IMR-90 (cell line): ENCODE measurements around the gene DYSF. TPM values are rescaled to one million over a fixed set of nuclear protein-coding genes. Genes with fewer than 3 reads are reported as not detected.

Source experiments
- ATAC-seq: fragments of 200-7000 bp; cut with Tn5 transposase; 2 replicates; pipeline ENCODE4 v1.9.1; 2020; ENCODE audit warnings: low read depth, mild to moderate bottlenecking, moderate library complexity
- BruUV-seq: library from RNA; stranded (reverse); fragments of 400-500 nt; replicated peaks from 2 replicates; lab custom pipeline; 2021; lab: Mats Ljungman, UMichigan
- CTCF ChIA-PET: fragments of 300-600 bp; formaldehyde crosslinking; extraction: SDS; loops from one replicate; lab custom pipeline; 2021; ENCODE audit warnings: antibody characterized with exemption; lab: Yijun Ruan, JAX
- POLR2A ChIA-PET: fragments of 300-600 bp; sonication (Branson Sonifier 250); formaldehyde crosslinking; loops from one replicate; lab custom pipeline; 2022; ENCODE audit warnings: antibody characterized with exemption; ENCODE audit not compliant: unreplicated experiment; lab: Charles Lee
- DNase-seq: peaks from one replicate; pipeline ENCODE4 v3.0.0; 2013
- H2AFZ ChIP-seq: replicated peaks from 2 replicates; pipeline ENCODE3; 2013; ENCODE audit warnings: low read length, mild to moderate bottlenecking; ENCODE audit not compliant: poor library complexity
- H2AK5ac ChIP-seq: 2 replicates; pipeline ENCODE4 v1.6.1; 2013; ENCODE audit warnings: low read depth, low read length, inconsistent platforms
- H2AK9ac ChIP-seq: replicated peaks from 2 replicates; pipeline ENCODE3; 2013; ENCODE audit warnings: mild to moderate bottlenecking, low read depth, low read length, moderate library complexity; ENCODE audit not compliant: poor library complexity
- H2BK120ac ChIP-seq: 2 replicates; pipeline ENCODE4 v1.6.1; 2013; ENCODE audit warnings: low read depth, low read length, inconsistent platforms
- H2BK15ac ChIP-seq: 3 replicates; pipeline ENCODE4 v1.6.1; 2013; ENCODE audit warnings: low read depth, low read length, inconsistent platforms
- H2BK20ac ChIP-seq: 2 replicates; pipeline ENCODE4 v1.6.1; 2013; ENCODE audit warnings: low read depth, mild to moderate bottlenecking, inconsistent platforms, low read length, moderate library complexity
- H2BK5ac ChIP-seq: 2 replicates; pipeline ENCODE4 v1.6.1; 2013; ENCODE audit warnings: mild to moderate bottlenecking, low read depth, low read length, inconsistent platforms; ENCODE audit not compliant: poor library complexity, severe bottlenecking
- H3K14ac ChIP-seq: replicated peaks from 2 replicates; pipeline ENCODE4 v1.6.1; 2013; ENCODE audit warnings: low read depth, low read length, inconsistent platforms
- H3K18ac ChIP-seq: 2 replicates; pipeline ENCODE4 v1.6.1; 2013; ENCODE audit warnings: low read depth, low read length, control low read depth
- H3K23ac ChIP-seq: 2 replicates; pipeline ENCODE4 v1.6.1; 2013; ENCODE audit warnings: low read depth, low read length, inconsistent platforms
- H3K27ac ChIP-seq: 2 replicates; pipeline ENCODE4 v1.5.1; 2013; ENCODE audit warnings: mild to moderate bottlenecking, control low read depth, low read length; ENCODE audit not compliant: insufficient read depth
- H3K27me3 ChIP-seq: 2 replicates; pipeline ENCODE4 v1.6.1; 2013; ENCODE audit warnings: low read length; ENCODE audit not compliant: control insufficient read depth, insufficient read depth
- H3K36me3 ChIP-seq: 2 replicates; pipeline ENCODE4 v1.6.1; 2013; ENCODE audit warnings: low read length, mixed read lengths; ENCODE audit not compliant: control insufficient read depth, insufficient read depth
- H3K4ac ChIP-seq: 2 replicates; pipeline ENCODE4 v1.6.1; 2013; ENCODE audit warnings: low read depth, low read length, inconsistent platforms
- H3K4me1 ChIP-seq: 2 replicates; pipeline ENCODE4 v1.6.1; 2013; ENCODE audit warnings: low read length, mixed read lengths; ENCODE audit not compliant: control insufficient read depth, insufficient read depth
- H3K4me2 ChIP-seq: 2 replicates; pipeline ENCODE4 v1.6.1; 2013; ENCODE audit warnings: low read depth, mild to moderate bottlenecking, control low read depth, low read length, moderate library complexity
- H3K4me3 ChIP-seq: 2 replicates; pipeline ENCODE4 v1.5.1; 2013; ENCODE audit warnings: low read depth, mild to moderate bottlenecking, control low read depth, low read length, moderate library complexity; ENCODE audit not compliant: insufficient read depth
- H3K56ac ChIP-seq: 2 replicates; pipeline ENCODE4 v1.6.1; 2013; ENCODE audit warnings: low read length, inconsistent platforms; ENCODE audit not compliant: insufficient read depth; ENCODE audit errors: extremely low read depth
- H3K79me1 ChIP-seq, 2 experiments: 2 replicates each; pipeline ENCODE4 v1.6.1; 2013; ENCODE audit warnings: low read length in 2 of 2, inconsistent platforms in 1 of 2, low read depth in 1 of 2
- H3K9ac ChIP-seq: 2 replicates; pipeline ENCODE4 v1.6.1; 2013; ENCODE audit warnings: low read depth, low read length, control low read depth
- H3K9me1 ChIP-seq: 2 replicates; pipeline ENCODE4 v1.6.1; 2013; ENCODE audit warnings: low read length, inconsistent platforms; ENCODE audit not compliant: insufficient read depth
- H3K9me3 ChIP-seq: 2 replicates; pipeline ENCODE4 v1.6.1; 2013; ENCODE audit warnings: low read length; ENCODE audit not compliant: control insufficient read depth, insufficient read depth
- H4K20me1 ChIP-seq: 2 replicates; pipeline ENCODE4 v1.6.1; 2013; ENCODE audit warnings: low read length, inconsistent platforms; ENCODE audit not compliant: insufficient read depth
- H4K5ac ChIP-seq: 2 replicates; pipeline ENCODE4 v1.6.1; 2013; ENCODE audit warnings: mild to moderate bottlenecking, low read depth, low read length, control low read depth
- H4K8ac ChIP-seq, 2 experiments: 2 replicates each; pipeline ENCODE4 v1.6.1; 2013; ENCODE audit warnings: low read depth in 2 of 2, low read length in 2 of 2, control low read depth in 1 of 2, inconsistent platforms in 1 of 2
- H4K91ac ChIP-seq: 2 replicates; pipeline ENCODE4 v1.6.1; 2013; ENCODE audit warnings: low read depth, low read length, inconsistent platforms; ENCODE audit not compliant: insufficient read depth
- BHLHE40 ChIP-seq: fragments of 150-350 bp; IDR thresholded peaks from 2 replicates; pipeline ENCODE4 v1.6.1; 2016; ENCODE audit warnings: mild to moderate bottlenecking, low read depth, low read length
- CHD1 ChIP-seq: IDR thresholded peaks from 2 replicates; pipeline ENCODE4 v1.6.1; 2012; ENCODE audit warnings: low read depth, low read length, improper control_type of control experiment
- CTCF ChIP-seq: conservative IDR thresholded peaks from 2 replicates; pipeline ENCODE4 v1.5.1; 2012; ENCODE audit warnings: mild to moderate bottlenecking, low read depth, low read length, improper control_type of control experiment
- ELK1 ChIP-seq: fragments of 150-350 bp; IDR thresholded peaks from 2 replicates; pipeline ENCODE4 v1.6.1; 2016; ENCODE audit warnings: low read depth, mild to moderate bottlenecking, low read length, moderate library complexity, borderline replicate concordance
- FOS ChIP-seq: fragments of 150-350 bp; IDR thresholded peaks from 2 replicates; pipeline ENCODE4 v1.6.1; 2016; ENCODE audit warnings: low read depth, low read length
- MAFK ChIP-seq: IDR thresholded peaks from 2 replicates; pipeline ENCODE4 v1.6.1; 2012; ENCODE audit warnings: low read depth, low read length, improper control_type of control experiment
- MAZ ChIP-seq: IDR thresholded peaks from 2 replicates; pipeline ENCODE4 v1.6.1; 2012; ENCODE audit warnings: low read depth, mild to moderate bottlenecking, low read length, improper control_type of control experiment, moderate library complexity, borderline replicate concordance
- MXI1 ChIP-seq: IDR thresholded peaks from 2 replicates; pipeline ENCODE4 v1.6.1; 2012; ENCODE audit warnings: low read depth, mild to moderate bottlenecking, low read length, moderate library complexity, borderline replicate concordance
- NFE2L2 ChIP-seq: fragments of 150-350 bp; IDR thresholded peaks from 2 replicates; pipeline ENCODE4 v1.6.1; 2016; ENCODE audit warnings: low read depth, mild to moderate bottlenecking, low read length
- POLR2A ChIP-seq: IDR thresholded peaks from 2 replicates; pipeline ENCODE4 v1.6.1; 2012; ENCODE audit warnings: mild to moderate bottlenecking, low read depth, low read length
- RAD21 ChIP-seq: IDR thresholded peaks from 2 replicates; pipeline ENCODE4 v1.6.1; 2012; ENCODE audit warnings: low read length, improper control_type of control experiment
- RCOR1 ChIP-seq: IDR thresholded peaks from 2 replicates; pipeline ENCODE4 v1.6.1; 2012; ENCODE audit warnings: mild to moderate bottlenecking, low read length, improper control_type of control experiment; ENCODE audit not compliant: insufficient replicate concordance
- RFX5 ChIP-seq: IDR thresholded peaks from 2 replicates; pipeline ENCODE4 v1.8.0; 2012; ENCODE audit warnings: low read depth, mild to moderate bottlenecking, low read length, moderate library complexity
- SMC3 ChIP-seq: fragments of 150-350 bp; IDR thresholded peaks from 2 replicates; pipeline ENCODE4 v1.6.1; 2016; ENCODE audit warnings: low read depth, mild to moderate bottlenecking, antibody characterized with exemption, low read length, moderate library complexity
- WGBS, 2 experiments: methylation state at CpG; one replicate each; pipeline versions ENCODE4 v1.1.5 to v1.1.7; 2013; ENCODE audit warnings: missing lambda C conversion rate in 2 of 2; ENCODE audit not compliant: insufficient read length in 1 of 2; ENCODE audit errors: extremely low coverage in 2 of 2; 5-methylcytosine and 5-hydroxymethylcytosine counted together
- dilution Hi-C: fragments of 300-500 bp; cut with HindIII; formaldehyde crosslinking; loops from one replicate; pipeline ENCODE4 v1.14.3; 2018; ENCODE audit warnings: low sequenced_read_pairs; ENCODE audit not compliant: unreplicated experiment
- in situ Hi-C: fragments of 300-500 bp; cut with MboI; formaldehyde crosslinking; loops from 3 replicates; pipeline ENCODE4 v1.14.3; 2019; ENCODE audit warnings: low sequenced_read_pairs, inconsistent platforms, mixed read lengths
- intact Hi-C: fragments of 100-400 bp; cut with micrococcal nuclease; formaldehyde crosslinking; loops from 2 replicates; pipeline ENCODE4 v1.10.0; 2022
- polyA plus RNA-seq, 3 experiments: library from polyadenylated mRNA; depleted of rRNA; stranded (reverse); fragments of >200 nt; gene quantifications; 2 replicates each; pipeline ENCODE4 v1.2.3, GENCODE V29; 2012; ENCODE audit warnings: low replicate concordance in 1 of 3
- total RNA-seq: library from RNA; depleted of rRNA; stranded (reverse); fragments of >200 nt; gene quantifications from 2 replicates; pipeline ENCODE4 v1.2.3, GENCODE V29; 2012

DYSF gene
- total and polyA plus RNA-seq, 2 of the 4 experiments (the other 2 are of a cell fraction) = 0.09 to 0.18 TPM

GRCh38 chr2:71607151-71607889, 154.0 kb downstream of the DYSF start:
- no peak overlapping the region for H2BK15ac ChIP-seq
- no peak overlapping the region for H3K56ac ChIP-seq
- H2BK20ac ChIP-seq = no peak overlapping the region
- no peaks in the 10 kb centered on the region for H4K20me1 ChIP-seq
- no peak overlapping the region for H2BK120ac ChIP-seq
- no TSS peak for BruUV-seq
- TF ChIP-seq CTCF (no peak), FOS (no peak), POLR2A (no peak), MXI1 (no peak), ELK1 (no peak), SMC3 (no peak), BHLHE40 (no peak), RCOR1 (no peak), CHD1 (no peak), MAFK (no peak), RAD21 (no peak), MAZ (no peak), RFX5 (no peak), NFE2L2 (no peak)
- no peak for DNase-seq
- intact Hi-C loops (no loop called here), in situ Hi-C loops (no loop called here), dilution Hi-C loops (no loop called here)
- no peak overlapping the region for H3K14ac ChIP-seq
- ChIA-PET POLR2A (no interaction called here), CTCF (interaction anchor here (0.7 kb wide), 2 partner anchors 35 to 1546 kb away, joined by 3 read pairs; no protein-coding TSS in a partner anchor)
- no peak overlapping the region for H3K9ac ChIP-seq
- H2AK9ac ChIP-seq = no peak overlapping the region
- H3K79me1 ChIP-seq = no peaks in the 10 kb centered on the region
- H2AK5ac ChIP-seq = no peak overlapping the region
- H3K4me3 ChIP-seq = no peak overlapping the region
- no peak for ATAC-seq
- H3K23ac ChIP-seq = no peak overlapping the region
- no peak overlapping the region for H2AFZ ChIP-seq
- H3K9me1 ChIP-seq = no peaks in the 10 kb centered on the region
- no peak overlapping the region for H3K27ac ChIP-seq
- 67% methylated on average over 5 of the region's 7 CpGs; no CpG with 5 or more reads in 1 of the 2 experiments for WGBS, 2 experiments
- peaks cover 53% of the 10 kb centered on the region for H3K27me3 ChIP-seq
- H3K9me3 ChIP-seq = no peaks in the 10 kb centered on the region
- H3K4me2 ChIP-seq = no peak overlapping the region
- no peak overlapping the region for H3K18ac ChIP-seq
- no peak overlapping the region for H3K4ac ChIP-seq
- H4K91ac ChIP-seq = no peak overlapping the region
- no peak overlapping the region for H4K8ac ChIP-seq
- no peak overlapping the region for H2BK5ac ChIP-seq
- no peaks in the 10 kb centered on the region for H3K4me1 ChIP-seq
- no peak overlapping the region for H4K5ac ChIP-seq
- H3K36me3 ChIP-seq = no peaks in the 10 kb centered on the region
